Hepatocyte (in vitro differentiated cells): ENCODE data around the gene REM2.

ENCODE experiments used
- EZH2 ChIP-seq: fragments of 200-600 bp; sonication (generic); IDR thresholded peaks from 2 replicates; pipeline ENCODE4 v1.6.1; 2016; ENCODE audit warnings: antibody characterized with exemption, mild to moderate bottlenecking, borderline replicate concordance
- TF ChIP-seq, protein P1 (sequence below): fragments of 200-600 bp; sonication (generic); IDR thresholded peaks from 2 replicates; pipeline ENCODE4 v1.5.1; 2016; ENCODE audit warnings: antibody characterized with exemption, mild to moderate bottlenecking; ENCODE audit not compliant: poor library complexity

DNA sequence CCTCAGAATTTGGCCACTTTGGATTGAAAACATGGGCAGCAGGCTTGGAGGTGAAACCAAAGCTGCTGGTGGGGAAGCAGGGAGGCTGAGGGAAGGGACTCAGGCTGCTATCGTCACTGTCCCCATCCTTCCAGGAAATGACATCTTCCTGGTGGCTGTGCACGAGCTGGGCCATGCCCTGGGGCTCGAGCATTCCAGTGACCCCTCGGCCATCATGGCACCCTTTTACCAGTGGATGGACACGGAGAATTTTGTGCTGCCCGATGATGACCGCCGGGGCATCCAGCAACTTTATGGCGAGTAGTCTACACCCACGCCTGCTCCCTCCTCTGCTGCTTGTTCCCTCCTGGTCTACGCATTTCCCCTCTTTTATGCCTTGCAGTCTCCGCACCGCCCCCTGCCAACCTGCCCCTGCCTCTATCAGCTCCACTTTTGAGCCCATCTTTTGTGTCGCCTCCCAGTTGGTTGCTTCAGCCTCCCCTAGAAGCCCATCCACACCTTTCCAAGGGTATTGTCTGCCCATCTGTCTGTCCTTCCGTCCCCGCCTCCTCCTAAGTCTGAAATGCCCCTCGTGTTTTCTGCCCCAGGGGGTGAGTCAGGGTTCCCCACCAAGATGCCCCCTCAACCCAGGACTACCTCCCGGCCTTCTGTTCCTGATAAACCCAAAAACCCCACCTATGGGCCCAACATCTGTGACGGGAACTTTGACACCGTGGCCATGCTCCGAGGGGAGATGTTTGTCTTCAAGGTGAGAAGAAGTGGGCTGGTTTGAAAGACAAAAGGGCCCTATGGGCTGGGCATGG, 39.7 kb upstream of the REM2 start:
- TF ChIP-seq, protein P1, sequence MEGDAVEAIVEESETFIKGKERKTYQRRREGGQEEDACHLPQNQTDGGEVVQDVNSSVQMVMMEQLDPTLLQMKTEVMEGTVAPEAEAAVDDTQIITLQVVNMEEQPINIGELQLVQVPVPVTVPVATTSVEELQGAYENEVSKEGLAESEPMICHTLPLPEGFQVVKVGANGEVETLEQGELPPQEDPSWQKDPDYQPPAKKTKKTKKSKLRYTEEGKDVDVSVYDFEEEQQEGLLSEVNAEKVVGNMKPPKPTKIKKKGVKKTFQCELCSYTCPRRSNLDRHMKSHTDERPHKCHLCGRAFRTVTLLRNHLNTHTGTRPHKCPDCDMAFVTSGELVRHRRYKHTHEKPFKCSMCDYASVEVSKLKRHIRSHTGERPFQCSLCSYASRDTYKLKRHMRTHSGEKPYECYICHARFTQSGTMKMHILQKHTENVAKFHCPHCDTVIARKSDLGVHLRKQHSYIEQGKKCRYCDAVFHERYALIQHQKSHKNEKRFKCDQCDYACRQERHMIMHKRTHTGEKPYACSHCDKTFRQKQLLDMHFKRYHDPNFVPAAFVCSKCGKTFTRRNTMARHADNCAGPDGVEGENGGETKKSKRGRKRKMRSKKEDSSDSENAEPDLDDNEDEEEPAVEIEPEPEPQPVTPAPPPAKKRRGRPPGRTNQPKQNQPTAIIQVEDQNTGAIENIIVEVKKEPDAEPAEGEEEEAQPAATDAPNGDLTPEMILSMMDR: no peak
- no peak for TF ChIP-seq EZH2
